SU-DHL-6 (cell line): ENCODE measurements around the gene GATAD2A.

ENCODE experiments used
- EZH2phosphoT487 ChIP-seq: fragments of 200-600 bp; sonication (generic), shearing (Covaris generic); conservative IDR thresholded peaks from 2 replicates; pipeline ENCODE4 v1.6.1; 2018; ENCODE audit warnings: mild to moderate bottlenecking, antibody characterized with exemption, low read length, moderate library complexity, mixed read lengths
- TF ChIP-seq, protein P1 (sequence below): fragments of 200-600 bp; sonication (generic); IDR thresholded peaks from one replicate; pipeline ENCODE4 v1.5.1; 2017; ENCODE audit warnings: antibody characterized with exemption, mild to moderate bottlenecking, low read length, moderate library complexity; ENCODE audit not compliant: insufficient read depth, poor library complexity, severe bottlenecking

- TF ChIP-seq, protein P1, sequence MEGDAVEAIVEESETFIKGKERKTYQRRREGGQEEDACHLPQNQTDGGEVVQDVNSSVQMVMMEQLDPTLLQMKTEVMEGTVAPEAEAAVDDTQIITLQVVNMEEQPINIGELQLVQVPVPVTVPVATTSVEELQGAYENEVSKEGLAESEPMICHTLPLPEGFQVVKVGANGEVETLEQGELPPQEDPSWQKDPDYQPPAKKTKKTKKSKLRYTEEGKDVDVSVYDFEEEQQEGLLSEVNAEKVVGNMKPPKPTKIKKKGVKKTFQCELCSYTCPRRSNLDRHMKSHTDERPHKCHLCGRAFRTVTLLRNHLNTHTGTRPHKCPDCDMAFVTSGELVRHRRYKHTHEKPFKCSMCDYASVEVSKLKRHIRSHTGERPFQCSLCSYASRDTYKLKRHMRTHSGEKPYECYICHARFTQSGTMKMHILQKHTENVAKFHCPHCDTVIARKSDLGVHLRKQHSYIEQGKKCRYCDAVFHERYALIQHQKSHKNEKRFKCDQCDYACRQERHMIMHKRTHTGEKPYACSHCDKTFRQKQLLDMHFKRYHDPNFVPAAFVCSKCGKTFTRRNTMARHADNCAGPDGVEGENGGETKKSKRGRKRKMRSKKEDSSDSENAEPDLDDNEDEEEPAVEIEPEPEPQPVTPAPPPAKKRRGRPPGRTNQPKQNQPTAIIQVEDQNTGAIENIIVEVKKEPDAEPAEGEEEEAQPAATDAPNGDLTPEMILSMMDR: no peak
- no peak for TF ChIP-seq EZH2phosphoT487
Measured at GRCh38 chr19:19451429-19452242, 46.2 kb downstream of the GATAD2A start.
